Measurements from ENCODE around the gene CGN. TPM values are rescaled to one million over a fixed set of nuclear protein-coding genes. Genes with fewer than 3 reads are reported as not detected.

Gene CGN
- total and polyA plus RNA-seq, 2 donors (not counting 1 experiment from before 2014, with no cell fraction given), result 0.22 to 0.81 TPM

GRCh38 chr1:151539321-151540020, 28.3 kb downstream of the CGN start:
- 42% methylated on average over 4 of the region's 7 CpGs for WGBS (ENCODE audit: insufficient coverage)
- TF ChIP-seq CTCF (IDR thresholded peaks at IDR 0.05) (no peak), EZH2 (IDR thresholded peaks at IDR 0.05; ENCODE audit: borderline replicate concordance, insufficient read depth, low read depth, low read length, poor library complexity, severe bottlenecking) (no peak)
- Histone ChIP-seq H3K4me1 (ENCODE audit: control insufficient read depth in 2 of 2, insufficient read depth in 2 of 2, low read length in 2 of 2) (peaks cover 15 to 22% of the 10 kb centered on the region in 2 donors), H4K20me1 (ENCODE audit: control insufficient read depth, insufficient read depth, low read length, poor library complexity, severe bottlenecking) (no peaks in the 10 kb centered on the region), H3K27me3 (replicated peaks in 1 of 4; ENCODE audit: control extremely low read depth in 1 of 4, control insufficient read depth in 3 of 4, insufficient read depth in 4 of 4, low read length in 3 of 4) (peaks cover 0 to 19% (median 10%) of the 10 kb centered on the region in 4 experiments), H3K9ac (ENCODE audit: low read length) (peak overlapping the region; percentile 83), H2AFZ (ENCODE audit: insufficient read depth, low read depth, low read length, poor library complexity, severe bottlenecking) (peak overlapping the region; percentile 84), H3K79me2 (ENCODE audit: control insufficient read depth, insufficient read depth, low read length) (no peaks in the 10 kb centered on the region), H3K36me3 (replicated peaks in 1 of 2; ENCODE audit: control extremely low read depth in 1 of 2, control insufficient read depth in 1 of 2, extremely low read depth in 1 of 2, insufficient read depth in 2 of 2, low read length in 1 of 2) (no peaks in the 10 kb centered on the region), H3K4me2 (replicated peaks; ENCODE audit: low read depth, low read length, poor library complexity, severe bottlenecking) (peak overlapping the region; percentile 86), H3K9me3 (ENCODE audit: control extremely low read depth in 1 of 3, control insufficient read depth in 2 of 3, insufficient read depth in 1 of 3, low read length in 2 of 3) (no peaks in the 10 kb centered on the region), H3K4me3 (ENCODE audit: control extremely low read depth in 1 of 5, extremely low read depth in 1 of 5, insufficient read depth in 1 of 5, low read depth in 2 of 5, low read length in 4 of 5) (peak overlapping the region; percentile 15 to 85 (median 75)), H3K27ac (ENCODE audit: low read length in 2 of 2) (peak overlapping the region; percentile 54 to 61)
- Mint-ChIP-seq H3K9me3 (ENCODE audit: insufficient read depth) (no peaks in the 10 kb centered on the region), H3K27me3 (peaks cover 14% of the 10 kb centered on the region), H3K4me1 (peaks cover 19% of the 10 kb centered on the region), H3K4me3 (peak overlapping the region; percentile 98), H3K27ac (peak overlapping the region; percentile 89)
- ChIA-PET POLR2A (interaction anchor here (0.7 kb wide), 1 partner anchor 28 kb away, joined by 11 read pairs; the partner anchor contains the start of gene CGN), CTCF (interaction anchor here (0.9 to 1.4 kb wide), 6 partner anchors 29 to 297 kb away, joined by 3 to 8 read pairs (median 3); partner anchors contain the start of gene CGN)
- DNase-seq (no peak), ATAC-seq (ENCODE audit: low read depth) (peak; percentile 21)
- intact Hi-C loops (cut with micrococcal nuclease), result loop anchor here (1.0 kb wide), 5 partner anchors 28 to 251 kb away; partner anchors contain the start of genes CGN, POGZ, RIIAD1 and SNX27
